Breast epithelium (tissue), 3 donors: ENCODE measurements around the gene BCCIP.

Experiments
- CTCF ChIP-seq, 3 donors: fragments of 450-650 bp; IDR thresholded peaks; one replicate each; pipeline ENCODE4 v1.5.1; 2016 to 2017; ENCODE audit warnings: antibody characterized with exemption in 3 of 3, mild to moderate bottlenecking in 3 of 3, moderate library complexity in 3 of 3
- POLR2AphosphoS5 ChIP-seq, 3 donors: sonication (generic); formaldehyde crosslinking; IDR thresholded peaks; one replicate each; pipeline ENCODE4 v1.6.1; 2017; ENCODE audit warnings: antibody characterized with exemption in 3 of 3

GRCh38 chr10:125801574-125801973, 21.8 kb upstream of the BCCIP start:
- TF ChIP-seq POLR2AphosphoS5 (IDR thresholded peaks at IDR 0.05) (no peak), CTCF (IDR thresholded peaks at IDR 0.05) (no peak)
